DOHH2 (cell line): ENCODE data around the gene PHLDA1.

ENCODE experiments used
- H3F3A ChIP-seq: fragments of 200-600 bp; sonication (generic), shearing (Covaris generic); 2 replicates; pipeline ENCODE4 v1.6.0; 2016; ENCODE audit warnings: antibody characterized with exemption, mild to moderate bottlenecking; ENCODE audit not compliant: control insufficient read depth, insufficient read depth
- H3K27ac ChIP-seq: fragments of 200-600 bp; sonication (generic); 2 replicates; pipeline ENCODE4 v1.5.1; 2014; ENCODE audit warnings: low read depth, mild to moderate bottlenecking, low read length, moderate library complexity
- H3K27me3 ChIP-seq: fragments of 200-600 bp; sonication (generic); 2 replicates; pipeline ENCODE4 v1.6.1; 2014; ENCODE audit warnings: mild to moderate bottlenecking, low read length, mixed read lengths; ENCODE audit not compliant: control insufficient read depth
- H3K36me3 ChIP-seq: fragments of 200-600 bp; sonication (generic); 2 replicates; pipeline ENCODE4 v1.6.1; 2014; ENCODE audit warnings: mild to moderate bottlenecking, low read length, moderate library complexity, mixed read lengths; ENCODE audit not compliant: control insufficient read depth
- H3K4me1 ChIP-seq: fragments of 200-600 bp; sonication (generic); 2 replicates; pipeline ENCODE4 v1.6.1; 2014; ENCODE audit warnings: mild to moderate bottlenecking, low read length, mixed read lengths; ENCODE audit not compliant: control insufficient read depth
- H3K4me2 ChIP-seq: fragments of 200-600 bp; sonication (generic); 2 replicates; pipeline ENCODE4 v1.6.0; 2014; ENCODE audit warnings: mild to moderate bottlenecking, low read length, moderate library complexity
- H3K4me3 ChIP-seq: fragments of 200-600 bp; sonication (generic); 2 replicates; pipeline ENCODE4 v1.5.1; 2014; ENCODE audit warnings: mild to moderate bottlenecking, low read length, mixed read lengths
- H3K79me2 ChIP-seq: fragments of 200-600 bp; sonication (generic); 2 replicates; pipeline ENCODE4 v1.6.1; 2014; ENCODE audit warnings: mild to moderate bottlenecking, low read length, mixed read lengths; ENCODE audit not compliant: control insufficient read depth
- H3K9me2 ChIP-seq: fragments of 200-600 bp; sonication (generic); replicated peaks from 2 replicates; pipeline ENCODE4 v1.6.1; 2014; ENCODE audit warnings: mild to moderate bottlenecking, low read length, mixed read lengths; ENCODE audit not compliant: control insufficient read depth
- H3K9me3 ChIP-seq: fragments of 200-600 bp; sonication (generic); 2 replicates; pipeline ENCODE4 v1.6.1; 2014; ENCODE audit warnings: antibody characterized with exemption, low read length, mixed read lengths; ENCODE audit not compliant: control insufficient read depth, insufficient read depth
- H4K20me1 ChIP-seq: fragments of 200-600 bp; sonication (generic); 2 replicates; pipeline ENCODE4 v1.6.0; 2014; ENCODE audit warnings: low read depth, mild to moderate bottlenecking, antibody characterized with exemption, low read length, moderate library complexity; ENCODE audit not compliant: control insufficient read depth, insufficient read depth
- CTCF ChIP-seq: fragments of 200-600 bp; sonication (generic); IDR thresholded peaks from one replicate; pipeline ENCODE4 v1.5.1; 2014; ENCODE audit warnings: antibody characterized with exemption, mild to moderate bottlenecking, low read depth, low read length; ENCODE audit not compliant: poor library complexity, severe bottlenecking
- EZH2phosphoT487 ChIP-seq: fragments of 200-600 bp; sonication (generic); IDR thresholded peaks from 2 replicates; pipeline ENCODE4 v1.6.1; 2017; ENCODE audit warnings: borderline replicate concordance, mild to moderate bottlenecking, antibody characterized with exemption, low read length, moderate library complexity, mixed read lengths

The PHLDA1 gene

DNA sequence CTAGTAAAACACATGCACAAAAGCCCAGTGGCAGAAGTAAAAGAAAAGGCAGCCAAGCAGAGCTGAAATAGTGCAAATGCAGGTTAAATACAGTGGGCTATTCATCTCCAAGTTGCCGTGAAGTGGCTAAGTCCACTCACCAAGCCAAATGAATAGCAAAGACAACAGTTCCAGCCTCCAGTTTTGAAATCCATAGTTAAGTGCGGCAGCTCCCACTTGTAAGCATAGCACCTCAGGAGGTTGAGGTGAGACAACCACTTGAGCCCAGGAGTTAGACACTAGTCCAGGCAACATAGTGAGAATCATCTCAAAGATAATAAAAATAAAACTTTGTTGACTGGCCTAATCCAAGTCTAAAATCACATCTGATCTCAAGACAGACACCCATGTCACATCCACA lies 9.8 kb upstream of the PHLDA1 start:
- Histone ChIP-seq H3K36me3 (peaks cover 20% of the 10 kb centered on the region), H3K4me1 (peaks cover 6% of the 10 kb centered on the region), H4K20me1 (peaks cover 20% of the 10 kb centered on the region), H3K79me2 (no peaks in the 10 kb centered on the region), H3K4me2 (no peak overlapping the region), H3F3A (peaks cover 69% of the 10 kb centered on the region), H3K27me3 (no peaks in the 10 kb centered on the region), H3K27ac (no peak overlapping the region), H3K9me3 (no peaks in the 10 kb centered on the region), H3K9me2 (no peaks in the 10 kb centered on the region), H3K4me3 (no peak overlapping the region)
- TF ChIP-seq CTCF (no peak), EZH2phosphoT487 (no peak)

- Histone ChIP-seq H3K27ac (no peak overlapping the region), H3K4me2 (no peak overlapping the region), H3K9me2 (no peaks in the 10 kb centered on the region), H3K4me3 (no peak overlapping the region), H4K20me1 (peaks cover 20% of the 10 kb centered on the region), H3K36me3 (peaks cover 11% of the 10 kb centered on the region), H3K9me3 (no peaks in the 10 kb centered on the region), H3F3A (peaks cover 64% of the 10 kb centered on the region), H3K27me3 (no peaks in the 10 kb centered on the region), H3K4me1 (peaks cover 6% of the 10 kb centered on the region), H3K79me2 (no peaks in the 10 kb centered on the region)
- TF ChIP-seq CTCF (no peak), EZH2phosphoT487 (no peak)
Observed at GRCh38 chr12:76040461-76040860, 8.9 kb upstream of the PHLDA1 start.

GRCh38 chr12:76038176-76038575 lies 6.6 kb upstream of the PHLDA1 start:
- H3K4me3 ChIP-seq: no peak overlapping the region
- H3K27ac ChIP-seq: no peak overlapping the region
- TF ChIP-seq EZH2phosphoT487 (no peak), CTCF (no peak)
- H3K4me1 ChIP-seq: peaks cover 6% of the 10 kb centered on the region
- peaks cover 20% of the 10 kb centered on the region for H4K20me1 ChIP-seq
- peaks cover 9% of the 10 kb centered on the region; the same call in 1 of the 2 replicates for H3K27me3 ChIP-seq
- no peaks in the 10 kb centered on the region for H3K79me2 ChIP-seq
- peaks cover 66% of the 10 kb centered on the region for H3F3A ChIP-seq
- H3K9me3 ChIP-seq: no peaks in the 10 kb centered on the region
- H3K9me2 ChIP-seq: no peaks in the 10 kb centered on the region
- no peaks in the 10 kb centered on the region for H3K36me3 ChIP-seq
- H3K4me2 ChIP-seq: no peak overlapping the region
